Lower lobe of right lung (tissue), 2 donors: ENCODE data around the gene SNX8. TPM values are rescaled to one million over a fixed set of nuclear protein-coding genes. Genes with fewer than 3 reads are reported as not detected.

Source experiments
- ATAC-seq, 2 donors: fragments of 200-7000 bp; cut with Tn5 transposase; one replicate each; pipeline ENCODE4 v1.9.1; 2020 to 2022; ENCODE audit warnings: mild to moderate bottlenecking in 2 of 2, moderate library complexity in 2 of 2
- DNase-seq: peaks from one replicate; pipeline ENCODE4 v3.0.0-alpha.2; 2020
- H3K27ac ChIP-seq: fragments of 200-600 bp; one replicate; pipeline ENCODE4 v1.8.0; 2022
- H3K27me3 ChIP-seq: fragments of 200-600 bp; one replicate; pipeline ENCODE4 v1.8.0; 2022; ENCODE audit warnings: low read depth
- H3K36me3 ChIP-seq: fragments of 200-600 bp; one replicate; pipeline ENCODE4 v1.8.0; 2022; ENCODE audit warnings: mild to moderate bottlenecking
- H3K4me1 ChIP-seq: fragments of 200-600 bp; one replicate; pipeline ENCODE4 v1.8.0; 2022
- H3K4me3 ChIP-seq: fragments of 200-600 bp; one replicate; pipeline ENCODE4 v1.8.0; 2022; ENCODE audit warnings: mild to moderate bottlenecking
- H3K9me3 ChIP-seq: fragments of 200-600 bp; one replicate; pipeline ENCODE4 v1.8.0; 2022
- intact Hi-C: fragments of 100-400 bp; cut with DNase I; formaldehyde crosslinking; loops from one replicate; pipeline ENCODE4 v1.11.0; 2022
- total RNA-seq: library from RNA; stranded (reverse); fragmentation: NEBNext Ultra II Directional; extraction: Animal tissue kit (Norgen Biotek cat#: 25700); gene quantifications from one replicate; pipeline ENCODE4 v1.2.1, GENCODE V29; 2021
- TF ChIP-seq, protein P1 (sequence below): fragments of 200-600 bp; IDR thresholded peaks from one replicate; pipeline ENCODE4 v1.8.0; 2022; ENCODE audit warnings: antibody characterized with exemption, mild to moderate bottlenecking
- donor health status: DM: no; HTN: yes; CAD: no; lungs with severe emphysema.

Gene SNX8
- total RNA-seq, 1 donor from 2014 or later: 43.1 TPM

DNA sequence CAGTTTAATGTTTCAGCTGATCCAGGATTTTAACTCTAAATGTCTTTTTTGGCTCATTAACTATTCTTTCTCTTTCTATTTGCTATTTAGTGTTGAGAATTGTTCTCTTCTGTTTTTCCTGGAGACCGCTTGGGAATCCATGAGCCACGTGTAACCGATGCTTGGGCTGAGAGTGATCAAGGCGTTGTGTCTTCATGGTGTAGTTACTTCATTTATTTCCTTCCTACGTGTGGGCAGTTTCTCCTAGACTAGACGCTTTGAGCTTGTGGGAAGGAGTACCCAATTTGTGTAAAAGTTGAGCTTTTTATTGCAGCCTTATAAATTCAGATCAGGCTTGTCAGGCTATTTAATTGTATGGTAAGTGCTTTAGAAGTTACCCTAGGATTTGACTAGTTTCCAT lies 43.3 kb upstream of the SNX8 start:
- intact Hi-C loops: no loop called here
- no peaks in the 10 kb centered on the region for H3K9me3 ChIP-seq
- no peaks in the 10 kb centered on the region for H3K27me3 ChIP-seq
- H3K4me1 ChIP-seq: peaks cover 54% of the 10 kb centered on the region
- no peak overlapping the region for H3K4me3 ChIP-seq
- peaks cover 38% of the 10 kb centered on the region for H3K36me3 ChIP-seq
- no peak overlapping the region for H3K27ac ChIP-seq
- ATAC-seq (no peak), DNase-seq (no peak)
- TF ChIP-seq, protein P1, sequence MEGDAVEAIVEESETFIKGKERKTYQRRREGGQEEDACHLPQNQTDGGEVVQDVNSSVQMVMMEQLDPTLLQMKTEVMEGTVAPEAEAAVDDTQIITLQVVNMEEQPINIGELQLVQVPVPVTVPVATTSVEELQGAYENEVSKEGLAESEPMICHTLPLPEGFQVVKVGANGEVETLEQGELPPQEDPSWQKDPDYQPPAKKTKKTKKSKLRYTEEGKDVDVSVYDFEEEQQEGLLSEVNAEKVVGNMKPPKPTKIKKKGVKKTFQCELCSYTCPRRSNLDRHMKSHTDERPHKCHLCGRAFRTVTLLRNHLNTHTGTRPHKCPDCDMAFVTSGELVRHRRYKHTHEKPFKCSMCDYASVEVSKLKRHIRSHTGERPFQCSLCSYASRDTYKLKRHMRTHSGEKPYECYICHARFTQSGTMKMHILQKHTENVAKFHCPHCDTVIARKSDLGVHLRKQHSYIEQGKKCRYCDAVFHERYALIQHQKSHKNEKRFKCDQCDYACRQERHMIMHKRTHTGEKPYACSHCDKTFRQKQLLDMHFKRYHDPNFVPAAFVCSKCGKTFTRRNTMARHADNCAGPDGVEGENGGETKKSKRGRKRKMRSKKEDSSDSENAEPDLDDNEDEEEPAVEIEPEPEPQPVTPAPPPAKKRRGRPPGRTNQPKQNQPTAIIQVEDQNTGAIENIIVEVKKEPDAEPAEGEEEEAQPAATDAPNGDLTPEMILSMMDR: no peak

DNA sequence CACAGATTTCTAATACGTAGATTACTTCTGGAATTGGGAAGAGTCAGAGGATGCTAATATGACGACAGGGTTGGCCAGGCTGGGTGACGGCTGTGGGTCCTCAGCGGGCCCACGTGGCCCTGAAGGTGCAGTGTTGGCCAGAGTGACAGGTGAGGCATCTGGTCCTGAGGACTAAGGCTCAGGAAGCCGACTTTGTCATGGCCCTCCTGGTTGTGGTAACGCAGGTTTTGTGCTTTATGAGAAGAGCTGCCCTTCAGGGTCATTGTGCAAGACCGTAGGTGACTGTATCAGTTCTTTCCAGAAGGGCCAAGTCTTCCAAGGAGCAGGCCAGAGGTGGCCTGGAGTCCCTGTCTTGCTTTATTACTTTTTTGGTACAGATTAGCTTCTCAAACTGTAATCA lies 42.9 kb upstream of the SNX8 start:
- Histone ChIP-seq H3K27me3 (no peaks in the 10 kb centered on the region), H3K27ac (no peak overlapping the region), H3K36me3 (peaks cover 34% of the 10 kb centered on the region), H3K4me3 (peak overlapping the region; percentile 90), H3K4me1 (peaks cover 54% of the 10 kb centered on the region), H3K9me3 (no peaks in the 10 kb centered on the region)
- intact Hi-C loops: no loop called here
- no peak for ATAC-seq
- no peak for DNase-seq
- TF ChIP-seq, protein P1: no peak

DNA sequence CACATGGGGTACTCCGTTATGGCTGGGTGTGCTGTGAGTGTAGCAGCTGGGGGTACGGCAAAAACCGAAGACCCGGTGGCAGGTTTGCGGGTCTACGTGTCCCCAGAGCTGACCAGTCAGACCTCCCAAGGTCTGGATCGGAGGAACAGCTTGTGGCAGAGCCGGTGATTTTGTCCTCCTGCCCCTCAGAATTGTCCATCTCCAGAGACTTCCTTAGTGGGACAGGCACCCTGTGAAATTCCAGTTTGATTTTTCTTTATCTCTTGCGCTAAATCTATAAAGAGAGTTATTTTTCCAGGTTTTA lies 41.4 kb upstream of the SNX8 start:
- Histone ChIP-seq H3K4me3 (peak overlapping the region; percentile 90), H3K27me3 (no peaks in the 10 kb centered on the region), H3K27ac (peak overlapping the region; percentile 100), H3K9me3 (no peaks in the 10 kb centered on the region), H3K4me1 (peaks cover 54% of the 10 kb centered on the region), H3K36me3 (peaks cover 18% of the 10 kb centered on the region)
- TF ChIP-seq, protein P1: no peak
- ATAC-seq (no peak), DNase-seq (no peak)
- intact Hi-C loops: no loop called here

DNA sequence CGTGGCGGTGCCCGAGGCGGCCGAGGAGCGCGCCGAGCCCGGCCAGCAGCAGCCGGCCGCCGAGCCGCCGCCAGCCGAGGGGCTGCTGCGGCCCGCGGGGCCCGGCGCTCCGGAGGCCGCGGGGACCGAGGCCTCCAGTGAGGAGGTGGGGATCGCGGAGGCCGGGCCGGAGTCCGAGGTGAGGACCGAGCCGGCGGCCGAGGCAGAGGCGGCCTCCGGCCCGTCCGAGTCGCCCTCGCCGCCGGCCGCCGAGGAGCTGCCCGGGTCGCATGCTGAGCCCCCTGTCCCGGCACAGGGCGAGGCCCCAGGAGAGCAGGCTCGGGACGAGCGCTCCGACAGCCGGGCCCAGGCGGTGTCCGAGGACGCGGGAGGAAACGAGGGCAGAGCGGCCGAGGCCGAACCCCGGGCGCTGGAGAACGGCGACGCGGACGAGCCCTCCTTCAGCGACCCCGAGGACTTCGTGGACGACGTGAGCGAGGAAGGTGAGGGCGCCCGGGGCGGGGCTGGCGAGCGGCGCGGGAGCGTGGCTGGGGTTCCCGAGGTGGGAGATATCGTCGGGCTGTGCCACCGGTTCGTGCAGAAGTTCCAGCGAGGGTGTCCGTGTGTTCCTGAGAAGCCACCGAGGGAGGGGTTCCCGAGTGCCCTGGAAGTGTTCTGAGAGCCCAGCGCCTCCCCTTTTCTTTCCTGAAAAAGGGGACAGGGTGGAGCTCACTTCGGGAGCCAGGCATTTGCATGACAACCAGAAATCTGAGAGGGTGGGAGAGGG lies 40.9 kb upstream of the SNX8 start:
- TF ChIP-seq, protein P1: no peak
- intact Hi-C loops: no loop called here

DNA sequence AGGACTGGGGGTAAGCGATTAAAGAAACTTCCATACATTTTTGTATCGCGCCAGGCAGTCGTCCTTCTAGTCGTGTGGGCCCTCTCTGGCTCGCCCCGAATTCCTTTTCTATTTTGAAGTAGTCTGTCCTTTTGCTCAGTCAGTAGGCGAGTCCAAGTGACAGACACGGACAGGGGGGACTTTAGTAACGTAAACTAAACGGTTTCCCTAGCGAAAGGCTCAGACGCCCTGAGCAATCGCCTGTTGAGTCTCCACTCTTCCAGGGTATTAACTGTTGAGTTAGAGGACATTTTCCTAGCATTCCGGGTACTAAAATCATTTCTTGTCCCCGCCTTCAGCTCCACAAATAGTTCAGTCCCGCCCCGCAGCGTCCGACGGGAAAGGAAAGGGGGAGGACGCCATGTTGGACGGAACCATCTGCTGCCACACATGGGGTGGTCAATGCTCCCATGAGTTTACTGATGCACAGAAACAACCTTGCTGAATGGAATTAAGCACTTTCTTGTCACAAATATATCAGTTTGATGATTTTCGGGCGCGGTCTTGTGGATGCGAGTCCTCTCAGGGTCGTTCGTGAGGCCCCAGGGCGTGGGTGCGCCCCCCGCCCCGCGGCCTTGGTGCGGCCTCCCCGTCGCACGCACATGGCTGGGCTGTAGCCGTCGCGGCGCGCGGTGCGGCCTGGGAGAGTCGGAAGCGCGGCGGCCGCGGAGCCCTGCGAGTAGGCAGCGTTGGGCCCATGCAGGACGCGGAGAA lies 40.1 kb upstream of the SNX8 start, which contains the start of gene EIF3B:
Gene EIF3B (plus strand): TSS at position 642 of the 753 bp plus-strand sequence. CDS start 95 bp downstream, at position 737.
- Histone ChIP-seq H3K27ac (peak within 1 kb of the TSS; percentile 100), H3K4me1 (peaks cover 49% of the 10 kb centered on the region), H3K4me3 (peak within 1 kb of the TSS; percentile 90), H3K36me3 (peaks cover 9% of the 10 kb centered on the region), H3K27me3 (no peaks in the 10 kb centered on the region), H3K9me3 (no peaks in the 10 kb centered on the region)
- TF ChIP-seq, protein P1: no peak
- DNase-seq (peak; percentile 93), ATAC-seq (peak; percentile 95 to 96)
- intact Hi-C loops: no loop called here

More for the DNA sequence above, 40.9 kb upstream of the SNX8 start:
- H3K9me3 ChIP-seq: no peaks in the 10 kb centered on the region
- H3K27ac ChIP-seq: peak overlapping the region; percentile 100
- H3K4me1 ChIP-seq: peaks cover 54% of the 10 kb centered on the region
- H3K4me3 ChIP-seq: peak overlapping the region; percentile 90
- DNase-seq (no peak), ATAC-seq (no peak)
- H3K27me3 ChIP-seq: no peaks in the 10 kb centered on the region
- H3K36me3 ChIP-seq: peaks cover 13% of the 10 kb centered on the region
